Skeletal muscle tissue (tissue), 4 donors: ENCODE results near the gene ENAH. TPM values are rescaled to one million over a fixed set of nuclear protein-coding genes. Genes with fewer than 3 reads are reported as not detected.
"Not testable (repeated sequence)": the region's sequence is repeated elsewhere in the genome, so short reads cannot be mapped to it uniquely, and the experiment has no call there.

Source experiments
- H3K27ac ChIP-seq: one replicate; pipeline ENCODE4 v1.7.0; 2013; ENCODE audit warnings: mild to moderate bottlenecking, low read depth, low read length, inconsistent platforms
- H3K27me3 ChIP-seq, 3 donors: one replicate each; pipeline ENCODE4 v1.7.0; 2013; ENCODE audit warnings: low read length in 3 of 3; ENCODE audit not compliant: control insufficient read depth in 3 of 3, insufficient read depth in 3 of 3
- H3K36me3 ChIP-seq, 3 donors: one replicate each; pipeline ENCODE4 v1.7.0; 2013; ENCODE audit warnings: low read length in 3 of 3; ENCODE audit not compliant: control insufficient read depth in 3 of 3, insufficient read depth in 3 of 3
- H3K4me1 ChIP-seq, 3 donors: one replicate each; pipeline ENCODE4 v1.7.0; 2013; ENCODE audit warnings: low read length in 3 of 3, mild to moderate bottlenecking in 3 of 3; ENCODE audit not compliant: control insufficient read depth in 3 of 3, insufficient read depth in 3 of 3
- H3K4me3 ChIP-seq, 3 donors: one replicate each; pipeline ENCODE4 v1.7.0; 2013; ENCODE audit warnings: low read length in 3 of 3
- H3K9ac ChIP-seq, 3 donors: one replicate each; pipeline ENCODE4 v1.7.0; 2013; ENCODE audit warnings: low read length in 3 of 3, mild to moderate bottlenecking in 3 of 3, moderate library complexity in 2 of 3, low read depth in 1 of 3
- H3K9me3 ChIP-seq, 3 donors: one replicate each; pipeline ENCODE4 v1.7.0; 2013; ENCODE audit warnings: low read length in 3 of 3; ENCODE audit not compliant: control insufficient read depth in 3 of 3
- total RNA-seq: library from RNA; depleted of rRNA; stranded (reverse); fragments of >200 nt; gene quantifications from one replicate; pipeline ENCODE4 v1.2.3, GENCODE V29; 2014
- donor health status: Osteomylitis.

ENAH gene
- total RNA-seq, 1 donor from 2014 or later: 38.6 TPM

DNA sequence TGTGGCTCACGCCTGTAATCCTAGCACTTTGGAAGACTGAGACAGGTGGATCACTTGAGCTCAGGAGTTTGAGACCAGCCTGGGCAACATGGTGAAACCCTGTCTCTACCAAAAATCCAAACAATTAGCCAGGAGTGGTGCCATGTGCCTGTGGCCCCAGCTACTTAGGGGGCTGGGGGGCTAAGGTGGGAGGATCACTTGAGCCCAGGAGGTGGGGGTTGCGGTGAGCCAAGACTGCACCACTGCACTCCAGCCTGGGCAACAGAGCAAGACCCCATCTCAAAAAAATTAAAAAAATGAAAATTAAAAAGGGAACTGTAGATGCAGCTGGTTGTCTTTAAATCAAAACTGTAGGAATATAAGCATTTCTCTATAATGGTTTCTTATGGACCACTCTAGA lies 142.2 kb downstream of the ENAH start:
- not testable (repeated sequence) for H3K27ac ChIP-seq, H3K9ac ChIP-seq, H3K4me1 ChIP-seq, H3K9me3 ChIP-seq, H3K4me3 ChIP-seq, H3K27me3 ChIP-seq
- peaks cover 10 to 21% (median 18%) of the 10 kb centered on the region in 3 donors for H3K36me3 ChIP-seq

DNA sequence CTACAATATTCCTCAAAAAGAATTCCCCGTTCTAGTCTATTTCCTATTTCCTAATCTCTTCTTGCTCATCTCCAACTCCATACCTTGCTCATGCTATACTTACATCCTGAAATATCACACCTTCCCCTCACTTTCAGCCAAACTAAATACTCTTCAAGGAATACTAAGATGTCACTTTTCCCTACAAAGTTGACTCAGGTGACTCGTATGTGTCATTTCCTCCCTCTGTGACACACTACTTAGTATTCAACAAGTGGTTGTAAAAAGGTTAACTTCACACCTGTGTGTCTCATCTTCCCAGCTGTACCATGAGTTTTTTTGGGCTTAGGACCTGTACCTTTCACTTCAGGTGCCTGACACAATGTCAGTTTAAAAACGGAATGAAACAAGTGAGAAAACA lies 143.2 kb downstream of the ENAH start:
- no peak overlapping the region for H3K9ac ChIP-seq
- H3K4me1 ChIP-seq: peaks cover 6 to 8% (median 8%) of the 10 kb centered on the region in 3 donors
- peak overlapping the region; percentile 83 for H3K27ac ChIP-seq
- no peak overlapping the region for H3K4me3 ChIP-seq
- peaks cover 10 to 21% (median 18%) of the 10 kb centered on the region in 3 donors for H3K36me3 ChIP-seq
- H3K9me3 ChIP-seq: no peaks in the 10 kb centered on the region
- no peaks in the 10 kb centered on the region for H3K27me3 ChIP-seq

DNA sequence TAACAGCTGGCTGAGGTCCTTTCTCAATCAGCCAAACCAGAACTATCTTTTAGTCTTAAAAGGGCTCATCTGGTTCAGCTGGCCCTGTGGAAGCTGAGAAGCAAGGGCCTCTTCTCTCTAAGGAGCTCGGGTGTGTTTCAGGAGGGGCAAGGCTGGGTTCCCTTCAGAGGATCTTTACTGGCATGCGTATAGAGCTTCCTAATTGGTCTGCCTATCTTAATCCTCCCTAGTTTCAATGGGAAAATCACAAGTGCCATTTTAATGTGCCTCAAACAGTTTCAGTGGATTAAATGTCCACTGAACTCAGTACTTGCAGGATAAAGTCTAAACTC lies 143.6 kb downstream of the ENAH start:
- H3K9me3 ChIP-seq: no peaks in the 10 kb centered on the region
- peaks cover 10 to 21% (median 18%) of the 10 kb centered on the region in 3 donors for H3K36me3 ChIP-seq
- no peak overlapping the region for H3K4me3 ChIP-seq
- peak overlapping the region; percentile 83 for H3K27ac ChIP-seq
- H3K4me1 ChIP-seq: peaks cover 6 to 8% (median 8%) of the 10 kb centered on the region in 3 donors
- no peaks in the 10 kb centered on the region for H3K27me3 ChIP-seq
- peak overlapping the region in 1 of 3 donors; percentile 15 for H3K9ac ChIP-seq

DNA sequence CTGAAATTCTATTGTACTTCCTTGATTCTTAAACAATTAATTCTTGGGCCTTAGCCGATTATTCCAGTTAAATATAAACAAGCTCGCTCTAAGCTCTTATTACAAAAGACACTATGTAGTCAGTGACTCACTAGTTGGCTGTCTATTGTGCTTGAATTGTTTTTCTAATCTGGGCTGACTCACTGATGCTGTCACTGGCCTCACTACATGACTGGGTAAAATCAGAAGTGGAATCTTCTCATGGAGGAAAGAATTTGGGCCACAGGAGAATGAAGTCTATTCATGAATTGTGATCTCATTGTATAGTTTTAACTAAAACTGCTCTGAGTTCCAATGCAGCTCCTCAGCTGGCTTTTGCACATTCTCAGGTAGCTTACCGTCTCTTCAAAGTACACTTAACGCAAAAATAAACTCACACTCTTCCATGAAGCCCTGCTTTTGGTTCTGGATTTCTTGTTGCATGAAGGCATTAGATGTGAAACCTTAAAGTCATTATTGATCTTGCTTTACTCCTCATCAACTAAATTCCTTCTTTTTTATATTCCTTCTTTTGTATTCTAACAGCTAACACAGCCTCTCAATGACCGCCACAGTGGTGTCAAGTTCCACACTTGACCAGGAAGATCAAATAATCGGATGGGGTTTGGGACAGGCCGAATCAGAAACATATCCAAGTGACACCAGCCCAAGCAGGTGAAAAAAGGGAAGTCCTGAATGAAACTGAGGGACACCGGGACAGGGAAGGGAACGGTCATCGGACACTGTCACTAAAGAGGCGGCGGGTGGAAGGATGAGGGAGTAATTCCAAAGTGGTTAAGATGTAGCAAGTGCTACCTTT lies 144.2 kb downstream of the ENAH start:
- peaks cover 6 to 8% (median 8%) of the 10 kb centered on the region in 3 donors for H3K4me1 ChIP-seq
- H3K27ac ChIP-seq: peak overlapping the region; percentile 83
- peak overlapping the region in 1 of 3 donors; percentile 15 for H3K9ac ChIP-seq
- peaks cover 10 to 21% (median 17%) of the 10 kb centered on the region in 3 donors for H3K36me3 ChIP-seq
- no peak overlapping the region for H3K4me3 ChIP-seq
- H3K27me3 ChIP-seq: no peaks in the 10 kb centered on the region
- no peaks in the 10 kb centered on the region for H3K9me3 ChIP-seq

DNA sequence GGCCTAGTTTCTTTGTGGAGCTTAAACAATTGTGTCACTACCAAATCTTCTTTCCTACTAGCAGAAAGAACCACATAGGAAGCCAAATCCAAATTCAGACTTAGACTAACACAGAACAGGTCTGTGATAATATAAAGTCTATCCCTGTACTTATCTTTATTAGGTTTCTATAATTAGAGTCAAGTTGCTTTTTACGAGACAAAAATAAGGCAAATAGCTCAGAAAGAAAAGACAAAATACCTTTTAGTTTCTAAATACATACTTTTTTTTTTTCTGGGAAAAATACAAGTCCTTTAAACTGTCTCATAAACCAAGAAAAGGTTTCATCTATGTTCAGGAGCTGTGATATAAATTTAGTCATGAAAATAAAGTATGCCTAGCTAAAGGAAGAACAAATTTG lies 146.2 kb downstream of the ENAH start:
- H3K4me3 ChIP-seq: no peak overlapping the region
- H3K9me3 ChIP-seq: no peaks in the 10 kb centered on the region
- no peak overlapping the region for H3K27ac ChIP-seq
- peaks cover 6 to 8% (median 8%) of the 10 kb centered on the region in 3 donors for H3K4me1 ChIP-seq
- no peak overlapping the region for H3K9ac ChIP-seq
- peaks cover 2 to 8% (median 7%) of the 10 kb centered on the region in 3 donors for H3K36me3 ChIP-seq
- H3K27me3 ChIP-seq: no peaks in the 10 kb centered on the region

DNA sequence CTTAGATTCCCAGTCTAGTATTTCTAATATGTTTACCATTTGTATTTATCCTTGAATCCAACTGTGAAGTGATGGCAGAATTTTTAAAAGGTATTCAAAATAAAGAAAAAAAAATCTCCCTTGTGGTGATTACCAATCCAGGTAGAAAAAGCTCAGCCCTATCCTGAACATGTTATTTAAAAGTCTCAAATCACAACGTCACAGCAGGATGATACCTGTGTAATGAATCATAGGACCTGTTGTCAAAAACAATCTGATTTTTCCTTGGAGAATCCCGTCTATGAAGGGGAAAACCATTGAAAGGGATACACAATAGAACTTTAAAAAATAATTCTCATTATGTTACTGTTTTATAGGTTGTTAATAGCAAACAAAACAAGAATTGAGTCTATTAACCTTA lies 148.1 kb downstream of the ENAH start:
- Histone ChIP-seq H3K27me3 (no peaks in the 10 kb centered on the region), H3K27ac (no peak overlapping the region), H3K4me1 (peaks cover 6 to 8% (median 8%) of the 10 kb centered on the region in 3 donors), H3K36me3 (peaks cover 2 to 13% (median 7%) of the 10 kb centered on the region in 3 donors), H3K4me3 (no peak overlapping the region), H3K9me3 (no peaks in the 10 kb centered on the region), H3K9ac (no peak overlapping the region)

DNA sequence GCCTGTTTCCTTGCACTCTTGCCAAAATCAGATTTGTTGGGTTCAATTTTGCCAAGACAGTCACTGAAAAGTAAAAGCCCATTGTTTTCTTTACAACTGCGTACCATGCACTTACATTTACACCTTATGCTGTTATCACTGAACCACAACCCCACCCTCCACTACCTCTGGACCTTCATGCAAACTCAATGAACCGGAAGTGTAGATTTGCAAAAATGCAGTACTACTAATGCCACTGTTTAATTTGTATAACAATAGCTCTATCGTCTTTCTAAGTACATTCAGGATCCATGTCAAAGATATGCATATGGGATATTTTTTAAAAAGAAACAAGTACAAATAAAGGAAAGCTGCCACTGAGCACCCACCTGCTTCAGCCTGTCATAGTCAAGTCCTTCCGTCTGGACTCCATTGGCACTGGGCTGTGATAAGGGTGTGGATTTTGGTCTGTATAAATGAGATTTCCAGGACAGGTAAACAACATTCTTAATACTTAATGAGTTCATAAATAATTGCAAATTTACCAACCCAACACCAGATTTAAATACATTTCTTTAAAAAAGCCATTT lies 152.2 kb downstream of the ENAH start:
- Histone ChIP-seq H3K4me1 (no peaks in the 10 kb centered on the region), H3K36me3 (peaks cover 2 to 25% (median 12%) of the 10 kb centered on the region in 3 donors), H3K4me3 (no peak overlapping the region), H3K9me3 (no peaks in the 10 kb centered on the region), H3K9ac (no peak overlapping the region), H3K27ac (no peak overlapping the region), H3K27me3 (no peaks in the 10 kb centered on the region)

DNA sequence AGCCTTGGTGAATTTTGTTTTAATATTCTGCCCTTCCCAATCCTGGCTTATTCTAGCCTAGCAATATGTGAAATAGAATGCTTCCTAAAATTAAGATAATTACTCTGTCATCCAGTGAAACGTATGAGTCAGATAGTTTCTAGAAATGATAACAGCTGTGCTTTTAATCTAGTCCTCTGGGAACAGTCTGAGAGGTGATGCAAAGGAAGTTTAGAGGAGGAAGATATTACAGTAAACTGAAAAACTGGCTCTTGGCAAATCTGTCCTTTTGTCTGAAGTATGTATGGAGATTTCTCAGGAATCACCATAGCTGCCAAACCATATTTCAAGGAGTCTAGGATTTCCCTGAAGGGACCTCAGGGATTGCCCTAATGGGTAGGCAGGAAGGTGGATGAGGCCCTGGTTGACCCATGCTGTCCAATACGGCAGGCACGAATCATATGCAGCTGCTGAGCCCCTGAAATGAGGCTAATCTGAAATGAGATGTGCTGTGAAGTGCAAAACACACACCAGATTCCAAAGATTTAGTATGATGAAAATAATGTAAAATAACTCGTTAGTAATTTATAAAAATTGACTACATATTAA lies 154.3 kb downstream of the ENAH start:
- H3K9me3 ChIP-seq: no peaks in the 10 kb centered on the region
- H3K27ac ChIP-seq: no peak overlapping the region
- H3K4me3 ChIP-seq: no peak overlapping the region
- H3K36me3 ChIP-seq: peaks cover 2 to 25% (median 12%) of the 10 kb centered on the region in 3 donors
- H3K9ac ChIP-seq: no peak overlapping the region
- no peaks in the 10 kb centered on the region for H3K4me1 ChIP-seq
- H3K27me3 ChIP-seq: no peaks in the 10 kb centered on the region

DNA sequence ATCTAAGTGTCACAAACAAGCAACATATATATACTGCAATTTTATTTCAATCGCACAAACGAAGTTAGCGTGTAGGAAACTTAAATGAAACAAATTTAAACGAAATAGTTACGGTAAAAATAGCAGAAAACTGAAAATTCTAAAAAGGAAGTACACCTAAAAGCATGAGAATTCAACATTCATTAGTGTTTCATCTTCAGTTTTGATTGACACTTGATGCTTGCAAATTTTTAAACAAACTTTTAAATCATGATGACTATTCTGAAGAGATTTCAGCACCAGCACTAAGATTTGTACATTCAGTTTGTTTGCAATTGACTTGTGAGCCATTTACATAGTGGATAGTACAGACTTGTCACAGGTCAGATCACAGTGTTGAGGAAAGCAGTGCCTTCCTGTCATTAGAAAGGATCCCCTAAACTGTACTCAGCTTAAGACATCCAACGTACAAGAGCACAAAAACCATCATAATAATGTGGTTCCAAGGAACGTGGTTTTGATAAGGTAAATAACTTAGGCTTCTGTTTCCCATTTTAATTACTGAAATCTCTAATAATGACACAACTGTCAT lies 158.0 kb downstream of the ENAH start:
- no peak overlapping the region for H3K27ac ChIP-seq

More for the DNA sequence above, 158.0 kb downstream of the ENAH start:
- Histone ChIP-seq H3K4me1 (no peaks in the 10 kb centered on the region), H3K9me3 (no peaks in the 10 kb centered on the region), H3K4me3 (no peak overlapping the region), H3K9ac (no peak overlapping the region), H3K36me3 (peaks cover 2 to 17% (median 11%) of the 10 kb centered on the region in 3 donors), H3K27me3 (no peaks in the 10 kb centered on the region)
